ENCODE results near the gene IRX4.

Gene IRX4

DNA sequence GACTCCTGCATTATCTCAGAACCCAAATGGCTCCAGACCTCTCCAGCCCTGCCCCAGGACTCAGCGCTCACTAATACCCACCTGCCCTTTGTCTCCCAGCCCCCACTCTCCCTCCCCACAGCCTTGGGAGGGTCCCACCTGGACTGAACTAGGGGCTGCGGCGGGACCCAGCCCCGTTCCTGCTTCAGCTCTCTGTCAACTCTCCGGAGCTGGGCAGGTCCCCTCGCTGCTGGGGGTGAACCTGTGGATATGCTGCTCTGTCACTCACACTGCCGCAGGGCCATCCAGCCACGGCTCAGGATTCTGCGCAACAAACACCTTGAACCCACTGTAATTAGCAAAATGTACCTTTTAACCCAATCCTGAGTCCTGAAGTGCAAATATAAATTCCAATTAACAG, 44.7 kb downstream of the IRX4 start:
- ChIA-PET POLR2A (no interaction called here), CTCF (no interaction called here)
- Histone ChIP-seq H3K4me1 (ENCODE audit: control extremely low read depth in 1 of 4, control insufficient read depth in 4 of 4, insufficient read depth in 4 of 4, low read length in 3 of 4) (no peaks in the 10 kb centered on the region), H3K36me3 (ENCODE audit: control insufficient read depth in 4 of 4, insufficient read depth in 4 of 4, low read length in 3 of 4) (no peaks in the 10 kb centered on the region), H3K9me3 (ENCODE audit: control extremely low read depth in 1 of 5, control insufficient read depth in 4 of 5, insufficient read depth in 2 of 5, low read depth in 1 of 5, low read length in 4 of 5) (no peaks in the 10 kb centered on the region), H3K27ac (ENCODE audit: insufficient read depth in 1 of 2, low read depth in 1 of 2, low read length in 2 of 2, poor library complexity in 1 of 2, severe bottlenecking in 2 of 2) (no peak overlapping the region), H3K27me3 (replicated peaks in 2 of 5; ENCODE audit: control insufficient read depth in 4 of 5, insufficient read depth in 5 of 5, low read length in 4 of 5) (peaks cover 0 to 75% (median 19%) of the 10 kb centered on the region in 5 experiments), H3K4me3 (ENCODE audit: control insufficient read depth in 1 of 7, extremely low read depth in 1 of 7, insufficient read depth in 4 of 7, low read depth in 2 of 7, low read length in 6 of 7) (no peak overlapping the region)
- WGBS (ENCODE audit: insufficient coverage): 91% methylated on average over 4 of the region's 9 CpGs
- DNase-seq: no peak

DNA sequence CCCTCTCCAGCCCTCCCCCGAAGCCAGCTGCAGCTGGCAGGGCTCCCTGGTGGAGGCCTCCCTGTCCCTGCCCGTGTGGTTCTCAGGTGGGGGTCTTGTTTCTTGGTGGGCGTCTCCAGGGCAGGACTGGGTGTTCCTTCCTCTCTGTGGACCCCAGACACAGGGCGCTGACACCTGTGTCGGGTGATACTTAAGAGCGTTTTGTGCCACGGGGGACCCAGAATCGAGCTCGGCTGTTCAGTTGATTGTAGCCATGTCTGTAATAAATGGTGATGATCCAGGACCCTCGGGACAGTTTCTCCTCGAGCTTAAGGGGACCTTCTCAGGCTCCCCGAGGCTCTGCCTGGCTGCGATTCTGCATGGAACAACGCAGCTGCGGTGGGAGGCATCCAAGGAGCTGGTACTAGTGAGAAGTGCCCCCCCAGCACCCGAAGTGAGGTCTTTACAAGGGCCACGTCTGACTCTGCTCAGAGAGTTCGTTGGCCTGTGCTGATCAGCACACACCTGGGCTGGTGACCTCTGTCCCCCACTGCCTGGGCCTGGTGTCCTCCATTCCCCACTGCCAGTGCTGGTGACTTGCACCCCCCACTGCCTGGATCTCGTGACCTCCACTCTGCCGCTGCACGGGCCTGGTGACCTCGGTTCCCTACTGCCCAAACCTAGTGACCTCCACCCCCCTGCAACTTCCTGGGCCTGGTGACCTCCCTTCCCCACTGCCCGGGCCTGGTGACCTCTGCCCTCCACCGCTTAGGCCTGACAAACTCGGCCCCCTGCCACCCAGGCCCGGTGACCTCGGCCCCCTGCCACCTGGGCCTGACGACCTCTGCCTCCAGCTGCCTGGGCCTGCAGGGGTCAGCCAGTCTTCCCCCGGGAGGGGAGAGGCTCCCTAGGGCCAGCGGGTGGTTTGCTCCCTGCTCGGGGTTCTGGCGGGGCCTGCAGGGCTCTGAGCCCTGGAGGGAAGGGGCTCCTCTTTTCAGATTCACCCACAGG, 45.5 kb downstream of the IRX4 start:
- no peak overlapping the region for H3K27ac ChIP-seq (ENCODE audit: insufficient read depth in 1 of 2, low read depth in 1 of 2, low read length in 2 of 2, poor library complexity in 1 of 2, severe bottlenecking in 2 of 2)
- H3K4me3 ChIP-seq (ENCODE audit: control insufficient read depth in 1 of 7, extremely low read depth in 1 of 7, insufficient read depth in 4 of 7, low read depth in 2 of 7, low read length in 6 of 7): no peak overlapping the region
- ChIA-PET POLR2A (no interaction called here), CTCF (no interaction called here)
- no peak for DNase-seq
- H3K27me3 ChIP-seq (replicated peaks in 2 of 5; ENCODE audit: control insufficient read depth in 4 of 5, insufficient read depth in 5 of 5, low read length in 4 of 5): peaks cover 0 to 83% (median 21%) of the 10 kb centered on the region in 5 experiments
- WGBS (ENCODE audit: insufficient coverage): 90% methylated on average over 28 of the region's 32 CpGs
- H3K9me3 ChIP-seq (ENCODE audit: control extremely low read depth in 1 of 5, control insufficient read depth in 4 of 5, insufficient read depth in 2 of 5, low read depth in 1 of 5, low read length in 4 of 5): no peaks in the 10 kb centered on the region
- H3K4me1 ChIP-seq (ENCODE audit: control extremely low read depth in 1 of 4, control insufficient read depth in 4 of 4, insufficient read depth in 4 of 4, low read length in 3 of 4): no peaks in the 10 kb centered on the region
- no peaks in the 10 kb centered on the region for H3K36me3 ChIP-seq (ENCODE audit: control insufficient read depth in 4 of 4, insufficient read depth in 4 of 4, low read length in 3 of 4)

DNA sequence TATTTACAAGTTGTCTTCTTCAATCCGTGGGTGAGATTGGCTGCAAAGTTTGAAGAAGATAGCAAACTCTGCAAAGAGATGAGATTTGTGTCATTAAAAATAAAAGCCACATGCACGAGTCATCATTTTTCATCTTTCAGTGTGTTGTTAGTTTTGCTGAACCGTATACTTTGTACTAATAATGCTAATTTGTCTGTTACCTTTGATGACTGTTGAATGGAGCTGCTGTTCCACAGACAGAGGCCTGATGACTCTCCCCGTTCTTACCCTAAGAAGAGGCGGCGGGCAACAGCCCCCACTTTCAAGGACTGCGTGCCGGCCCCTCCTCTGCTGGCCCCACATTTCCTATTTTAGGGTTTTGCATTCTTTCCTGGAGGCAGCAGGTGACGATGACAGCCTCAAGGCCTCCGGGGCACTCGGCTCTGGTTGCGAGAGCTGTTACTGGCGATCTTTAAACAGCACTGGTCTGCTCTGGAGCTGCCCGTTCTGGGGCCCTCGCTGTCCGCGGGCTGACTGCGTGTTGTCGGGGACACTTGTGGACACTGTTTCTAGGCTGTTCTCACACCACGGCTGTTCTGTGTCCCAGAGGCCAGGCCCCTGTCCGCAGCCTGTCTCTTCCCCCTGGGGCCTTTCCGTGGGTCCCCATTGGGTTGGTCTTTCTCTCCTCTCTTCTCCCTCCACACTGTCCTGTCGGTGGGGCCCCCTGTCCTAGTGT, 46.4 kb downstream of the IRX4 start:
- H3K36me3 ChIP-seq (ENCODE audit: control insufficient read depth in 4 of 4, insufficient read depth in 4 of 4, low read length in 3 of 4): no peaks in the 10 kb centered on the region
- H3K27me3 ChIP-seq (replicated peaks in 2 of 5; ENCODE audit: control insufficient read depth in 4 of 5, insufficient read depth in 5 of 5, low read length in 4 of 5): peaks cover 0 to 88% (median 20%) of the 10 kb centered on the region in 5 experiments
- H3K9me3 ChIP-seq (ENCODE audit: control extremely low read depth in 1 of 5, control insufficient read depth in 4 of 5, insufficient read depth in 2 of 5, low read depth in 1 of 5, low read length in 4 of 5): no peaks in the 10 kb centered on the region
- ChIA-PET CTCF (no interaction called here), POLR2A (no interaction called here)
- no peak overlapping the region for H3K4me3 ChIP-seq (ENCODE audit: control insufficient read depth in 1 of 7, extremely low read depth in 1 of 7, insufficient read depth in 4 of 7, low read depth in 2 of 7, low read length in 6 of 7)
- no peak overlapping the region for H3K27ac ChIP-seq (ENCODE audit: insufficient read depth in 1 of 2, low read depth in 1 of 2, low read length in 2 of 2, poor library complexity in 1 of 2, severe bottlenecking in 2 of 2)
- DNase-seq: no peak
- 74% methylated on average over 20 of the region's 23 CpGs for WGBS (ENCODE audit: insufficient coverage)
- no peaks in the 10 kb centered on the region for H3K4me1 ChIP-seq (ENCODE audit: control extremely low read depth in 1 of 4, control insufficient read depth in 4 of 4, insufficient read depth in 4 of 4, low read length in 3 of 4)

DNA sequence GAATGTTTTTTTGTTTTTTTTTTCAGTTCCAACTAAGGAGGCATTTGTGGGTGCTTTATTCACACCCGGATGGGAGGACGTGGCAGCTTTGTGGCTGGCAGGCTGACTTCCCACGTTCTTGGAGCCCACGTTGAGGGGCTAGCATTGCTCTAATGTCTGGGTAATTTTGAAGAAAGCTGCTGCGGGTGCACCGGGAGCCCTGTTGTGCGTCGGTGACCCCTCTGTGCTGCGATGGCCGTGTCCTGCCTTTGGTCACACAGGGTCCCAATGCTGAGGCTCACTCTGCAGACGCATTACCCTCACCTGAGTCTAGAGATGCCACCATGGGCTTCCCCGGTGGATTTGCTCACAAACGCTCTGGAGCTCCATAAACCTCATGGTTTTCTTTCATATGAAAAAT, 47.3 kb downstream of the IRX4 start:
- ChIA-PET POLR2A (no interaction called here), CTCF (no interaction called here)
- Histone ChIP-seq H3K9me3 (ENCODE audit: control extremely low read depth in 1 of 5, control insufficient read depth in 4 of 5, insufficient read depth in 2 of 5, low read depth in 1 of 5, low read length in 4 of 5) (no peaks in the 10 kb centered on the region), H3K4me1 (ENCODE audit: control extremely low read depth in 1 of 4, control insufficient read depth in 4 of 4, insufficient read depth in 4 of 4, low read length in 3 of 4) (no peaks in the 10 kb centered on the region), H3K36me3 (ENCODE audit: control insufficient read depth in 4 of 4, insufficient read depth in 4 of 4, low read length in 3 of 4) (no peaks in the 10 kb centered on the region), H3K27ac (ENCODE audit: insufficient read depth in 1 of 2, low read depth in 1 of 2, low read length in 2 of 2, poor library complexity in 1 of 2, severe bottlenecking in 2 of 2) (no peak overlapping the region), H3K4me3 (ENCODE audit: control insufficient read depth in 1 of 7, extremely low read depth in 1 of 7, insufficient read depth in 4 of 7, low read depth in 2 of 7, low read length in 6 of 7) (no peak overlapping the region), H3K27me3 (replicated peaks in 2 of 5; ENCODE audit: control insufficient read depth in 4 of 5, insufficient read depth in 5 of 5, low read length in 4 of 5) (peaks cover 0 to 87% (median 18%) of the 10 kb centered on the region in 5 experiments)
- no peak for DNase-seq
- 84% methylated on average over 12 of the region's 13 CpGs for whole genome bisulfite sequencing (ENCODE audit: insufficient coverage)

DNA sequence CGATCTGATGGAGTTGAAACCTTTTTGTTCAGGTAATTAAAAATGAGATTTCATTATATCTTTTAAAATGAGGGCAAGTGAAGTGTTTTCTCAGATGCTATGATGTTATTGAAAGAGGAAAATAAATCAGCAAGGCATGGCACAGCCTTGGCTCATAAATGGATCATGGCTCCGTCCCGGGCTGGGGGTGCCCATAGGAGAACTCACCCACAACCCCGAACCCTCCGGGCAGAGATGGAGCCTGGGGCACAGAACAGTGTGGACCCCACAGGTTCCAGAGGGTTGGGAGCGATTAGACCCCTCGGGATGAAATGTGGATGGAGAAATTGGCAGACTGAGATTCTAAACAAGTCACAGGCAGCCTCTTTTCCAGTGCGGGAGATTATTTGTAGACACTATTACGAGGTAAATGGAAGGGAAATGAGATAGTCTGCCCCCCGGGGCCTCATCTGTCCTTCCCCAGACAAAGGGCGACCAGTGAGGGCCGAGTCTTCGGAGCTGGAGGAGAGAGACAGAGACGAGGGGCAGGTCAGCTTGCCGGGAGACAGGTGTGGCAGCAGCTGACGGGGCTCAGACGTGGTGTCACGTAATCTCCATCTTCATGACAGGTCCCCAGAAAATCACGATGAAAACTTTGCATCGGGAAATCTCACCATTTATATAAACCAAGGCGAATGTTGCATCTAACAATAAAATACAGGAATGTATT, 47.9 kb downstream of the IRX4 start:
- WGBS (ENCODE audit: insufficient coverage): 78% methylated on average over 16 of the region's 21 CpGs
- Histone ChIP-seq H3K27ac (ENCODE audit: insufficient read depth in 1 of 2, low read depth in 1 of 2, low read length in 2 of 2, poor library complexity in 1 of 2, severe bottlenecking in 2 of 2) (no peak overlapping the region), H3K27me3 (replicated peaks in 2 of 5; ENCODE audit: control insufficient read depth in 4 of 5, insufficient read depth in 5 of 5, low read length in 4 of 5) (peaks cover 0 to 81% (median 18%) of the 10 kb centered on the region in 5 experiments), H3K9me3 (ENCODE audit: control extremely low read depth in 1 of 5, control insufficient read depth in 4 of 5, insufficient read depth in 2 of 5, low read depth in 1 of 5, low read length in 4 of 5) (no peaks in the 10 kb centered on the region), H3K4me3 (ENCODE audit: control insufficient read depth in 1 of 7, extremely low read depth in 1 of 7, insufficient read depth in 4 of 7, low read depth in 2 of 7, low read length in 6 of 7) (no peak overlapping the region), H3K36me3 (ENCODE audit: control insufficient read depth in 4 of 4, insufficient read depth in 4 of 4, low read length in 3 of 4) (no peaks in the 10 kb centered on the region), H3K4me1 (ENCODE audit: control extremely low read depth in 1 of 4, control insufficient read depth in 4 of 4, insufficient read depth in 4 of 4, low read length in 3 of 4) (no peaks in the 10 kb centered on the region)
- no peak for DNase-seq
- ChIA-PET CTCF (no interaction called here), POLR2A (no interaction called here)

DNA sequence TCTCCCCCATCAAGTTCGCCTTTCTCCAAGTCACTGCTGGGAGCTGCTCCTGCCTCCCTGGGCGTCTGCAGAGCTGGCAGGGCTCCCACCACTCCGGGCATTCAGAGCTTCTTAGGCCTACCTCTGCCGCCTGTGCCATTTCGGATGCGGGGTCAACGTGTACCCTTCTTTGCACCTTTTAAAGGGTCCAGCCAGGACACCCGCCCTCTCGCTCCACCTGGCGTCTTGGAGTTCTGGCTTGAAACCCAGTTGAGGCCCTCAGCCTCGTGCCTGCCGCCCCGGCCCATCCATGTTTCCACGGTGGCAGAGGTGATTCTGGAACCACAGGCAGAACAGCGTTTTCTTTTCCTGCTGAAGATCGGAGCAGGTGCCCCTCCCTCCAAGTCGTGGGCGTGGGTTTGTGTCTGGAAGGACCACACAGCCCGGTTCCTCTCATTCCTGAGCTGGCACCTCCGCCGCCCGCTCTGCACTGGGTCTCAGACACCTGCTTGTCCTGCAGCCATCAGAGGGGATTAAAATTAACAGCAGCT, 48.6 kb downstream of the IRX4 start:
- Histone ChIP-seq H3K27ac (ENCODE audit: insufficient read depth in 1 of 2, low read depth in 1 of 2, low read length in 2 of 2, poor library complexity in 1 of 2, severe bottlenecking in 2 of 2) (no peak overlapping the region), H3K4me1 (ENCODE audit: control extremely low read depth in 1 of 4, control insufficient read depth in 4 of 4, insufficient read depth in 4 of 4, low read length in 3 of 4) (no peaks in the 10 kb centered on the region), H3K27me3 (replicated peaks in 2 of 5; ENCODE audit: control insufficient read depth in 4 of 5, insufficient read depth in 5 of 5, low read length in 4 of 5) (peaks cover 0 to 73% (median 14%) of the 10 kb centered on the region in 5 experiments), H3K4me3 (ENCODE audit: control insufficient read depth in 1 of 7, extremely low read depth in 1 of 7, insufficient read depth in 4 of 7, low read depth in 2 of 7, low read length in 6 of 7) (no peak overlapping the region), H3K36me3 (ENCODE audit: control insufficient read depth in 4 of 4, insufficient read depth in 4 of 4, low read length in 3 of 4) (no peaks in the 10 kb centered on the region), H3K9me3 (ENCODE audit: control extremely low read depth in 1 of 5, control insufficient read depth in 4 of 5, insufficient read depth in 2 of 5, low read depth in 1 of 5, low read length in 4 of 5) (no peaks in the 10 kb centered on the region)
- WGBS (ENCODE audit: insufficient coverage): 84% methylated on average over 22 of the region's 22 CpGs
- ChIA-PET POLR2A (no interaction called here), CTCF (no interaction called here)
- DNase-seq: no peak
